Putamen (tissue), 1 donor: ENCODE measurements around the gene CAPNS2.

Experiments used
- DNase-seq: peaks from one replicate; pipeline ENCODE4 v3.0.0-alpha.2; 2016; ENCODE audit warnings: low spot score

The CAPNS2 gene

DNA sequence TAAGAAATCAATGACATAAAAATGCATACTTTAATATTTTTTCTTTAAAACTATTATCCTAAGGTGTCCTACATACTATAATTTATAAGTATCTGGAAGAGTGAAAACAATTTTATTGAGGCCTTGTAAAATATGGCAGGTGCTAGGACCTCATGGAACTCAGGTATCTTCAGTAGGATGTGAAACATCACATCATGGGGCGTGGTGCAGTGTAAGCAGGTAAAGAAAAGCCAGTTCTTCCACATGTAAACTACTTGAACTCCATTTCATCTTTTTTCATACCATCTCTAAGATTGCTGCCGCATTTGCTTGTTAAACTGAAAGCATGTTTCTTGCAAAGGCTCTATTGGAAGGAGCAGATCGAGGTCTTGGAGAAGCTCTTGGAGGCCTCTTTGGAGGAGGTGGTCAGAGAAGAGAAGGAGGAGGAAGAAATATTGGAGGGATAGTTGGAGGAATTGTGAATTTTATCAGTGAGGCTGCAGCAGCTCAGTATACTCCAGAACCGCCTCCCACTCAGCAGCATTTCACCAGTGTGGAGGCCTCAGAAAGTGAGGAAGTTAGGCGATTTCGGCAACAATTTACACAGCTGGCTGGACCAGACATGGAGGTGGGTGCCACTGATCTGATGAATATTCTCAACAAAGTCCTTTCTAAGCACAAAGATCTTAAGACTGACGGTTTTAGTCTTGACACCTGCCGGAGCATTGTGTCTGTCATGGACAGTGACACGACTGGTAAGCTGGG lies at the start of gene CAPNS2:
Gene CAPNS2, plus strand, starts transcription at position 253 of the 744 bp plus-strand sequence. Its CDS starts 73 bp downstream, at position 326.
- DNase-seq: no peak

DNA sequence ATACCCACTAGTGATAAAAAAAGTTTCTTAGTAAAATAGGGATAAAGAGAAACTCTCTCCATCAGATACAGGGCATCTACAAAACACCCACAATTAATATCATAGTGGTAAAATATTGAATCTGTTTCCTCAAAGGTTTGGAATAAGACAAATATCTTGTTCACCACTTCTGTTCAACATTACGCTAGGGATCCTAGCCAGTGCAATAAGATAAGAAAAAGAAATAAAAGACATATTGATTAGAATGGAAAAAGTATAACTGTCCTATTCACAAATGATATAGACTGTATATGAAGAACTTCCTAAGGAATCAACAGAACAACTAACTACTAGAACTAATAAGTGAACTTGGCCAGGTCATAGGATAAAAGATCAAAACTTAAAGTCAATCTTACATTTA lies 44.7 kb upstream of the CAPNS2 start:
- no peak for DNase-seq

DNA sequence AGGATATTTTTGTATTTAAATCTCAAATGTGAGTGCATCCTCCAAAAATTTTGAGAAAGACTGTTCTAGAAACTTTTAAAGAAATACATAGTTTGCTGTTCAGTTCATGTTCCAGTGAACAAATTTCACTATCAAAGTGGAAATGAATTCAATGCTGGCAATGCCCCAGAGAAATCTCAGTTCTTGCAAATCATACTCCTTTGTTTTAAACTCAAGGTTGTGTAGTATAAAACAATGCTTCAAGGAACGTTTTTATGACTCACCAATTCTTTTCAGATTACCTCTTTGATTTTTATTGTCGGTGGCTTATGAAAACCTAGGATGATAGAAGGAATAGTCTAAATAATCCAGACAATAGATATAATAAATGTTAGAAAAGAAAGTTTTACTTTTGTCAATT lies 40.0 kb upstream of the CAPNS2 start:
- DNase-seq: no peak

DNA sequence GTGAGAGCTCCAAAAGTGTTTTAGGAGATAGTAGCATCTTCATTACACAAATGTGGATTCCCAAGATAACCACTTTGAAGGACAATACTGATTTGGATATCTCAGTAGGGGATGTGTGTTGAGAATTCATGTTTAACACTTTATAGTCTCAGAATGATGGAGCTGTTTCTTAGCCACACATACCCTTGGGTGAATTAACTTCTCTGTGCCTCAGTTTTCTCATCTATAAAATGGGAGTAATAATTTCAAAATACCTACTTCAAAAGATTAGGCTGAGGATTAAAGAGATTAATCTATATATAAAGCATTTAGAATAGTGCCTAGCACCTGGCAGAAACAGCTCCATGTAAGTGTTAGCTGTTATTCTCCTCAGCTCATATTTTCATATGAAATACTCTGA lies 38.6 kb upstream of the CAPNS2 start:
- no peak for DNase-seq

DNA sequence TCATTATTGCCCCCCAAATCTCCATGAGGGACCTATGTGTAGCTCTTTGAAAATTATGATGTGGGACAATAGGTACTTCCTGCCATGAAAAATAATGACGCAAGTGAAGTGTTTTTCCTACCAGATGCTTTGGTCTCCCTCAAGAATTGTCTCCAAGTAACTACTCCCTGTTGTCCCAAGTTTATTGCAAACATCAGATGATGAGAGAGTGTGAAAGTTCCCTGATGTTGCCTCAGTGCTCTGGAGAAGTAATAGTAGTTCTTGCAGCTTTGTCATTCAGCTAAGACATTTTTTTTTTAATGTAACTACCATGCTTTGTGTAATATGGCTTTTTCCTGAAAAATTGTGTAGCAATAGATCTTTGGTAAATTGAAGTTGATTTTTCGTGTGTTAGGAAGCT lies 37.5 kb upstream of the CAPNS2 start:
- no peak for DNase-seq

DNA sequence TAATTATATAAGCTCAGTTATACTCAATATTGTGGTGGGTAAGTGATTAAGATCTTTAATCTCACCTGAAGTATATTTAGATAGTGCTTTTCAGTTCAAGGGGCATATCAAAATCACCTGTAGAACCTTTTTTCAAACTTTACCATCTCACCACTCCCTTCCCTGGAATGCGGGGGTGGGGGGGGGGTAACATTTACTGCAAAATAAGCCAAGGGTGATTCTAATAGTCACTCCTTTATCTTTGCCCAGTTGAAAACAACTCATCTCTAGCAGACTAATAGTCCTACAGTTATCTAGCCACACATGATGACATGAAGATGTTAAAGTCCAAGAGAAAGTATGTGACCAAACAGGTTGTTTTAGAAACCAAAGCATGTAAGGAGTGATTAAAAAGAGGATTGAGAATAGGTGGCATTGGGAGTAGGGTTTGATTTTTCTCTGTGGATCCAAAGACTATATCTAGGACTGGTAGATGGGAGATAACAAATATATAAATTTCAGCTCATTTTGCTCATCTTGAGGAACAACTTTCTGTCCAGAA lies 36.1 kb upstream of the CAPNS2 start:
- DNase-seq: no peak

DNA sequence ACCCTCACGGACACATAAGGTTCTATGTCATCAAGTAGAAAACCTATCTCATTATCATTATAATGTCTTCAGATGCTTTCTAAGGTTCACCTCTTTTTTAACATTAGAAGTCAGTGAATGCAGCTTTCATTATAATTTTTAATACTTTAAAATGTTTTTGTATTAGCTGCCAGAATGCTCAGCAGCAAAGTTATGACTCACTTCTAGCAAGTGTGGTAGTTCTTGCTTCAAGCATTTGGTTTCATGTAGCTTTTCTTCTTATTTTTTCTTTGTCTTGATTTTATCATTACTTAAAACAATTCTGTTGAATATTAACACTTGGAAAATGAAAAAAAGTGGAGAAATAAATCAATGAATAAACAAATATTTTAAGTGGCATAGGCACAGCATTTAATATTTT lies 34.3 kb upstream of the CAPNS2 start:
- DNase-seq: no peak

DNA sequence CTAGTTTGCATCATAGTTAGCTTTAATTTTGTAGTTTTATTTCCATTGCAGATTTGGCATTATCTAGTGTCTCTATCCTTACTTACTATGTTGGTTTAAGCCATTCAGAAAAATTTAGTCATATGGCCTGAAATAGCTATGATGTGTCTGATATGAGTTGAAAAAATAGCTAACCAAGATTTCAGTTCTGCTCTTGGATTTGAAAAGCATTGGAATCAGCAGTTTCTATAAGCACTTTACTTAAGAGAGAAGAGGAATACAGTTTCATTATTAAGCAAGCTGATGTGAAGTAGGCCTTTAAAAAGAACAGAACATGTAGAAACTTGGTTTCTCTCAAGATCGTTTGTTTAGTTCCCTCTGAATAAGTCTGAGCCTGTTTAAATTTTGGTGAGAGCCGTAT lies 31.7 kb upstream of the CAPNS2 start:
- peak; percentile 15 for DNase-seq

DNA sequence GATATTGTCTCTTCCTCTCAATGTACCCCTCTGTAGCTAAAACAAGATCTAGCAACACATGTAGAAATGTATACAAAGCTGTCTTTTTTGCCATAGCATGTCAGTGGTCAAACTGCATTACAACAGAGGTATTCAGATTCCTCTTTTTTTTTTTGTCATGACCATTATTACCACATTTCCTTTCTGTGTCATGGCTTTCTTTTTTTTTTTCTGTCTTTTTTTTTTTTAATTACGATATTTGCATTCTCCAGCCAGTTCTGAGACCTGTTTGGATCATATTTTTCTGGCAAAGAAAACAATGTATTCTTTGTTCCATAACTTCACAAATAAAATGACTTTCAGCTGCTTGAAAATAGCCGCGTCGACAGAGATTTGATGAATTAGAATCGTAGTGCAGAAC lies 27.4 kb upstream of the CAPNS2 start:
- DNase-seq: peak; percentile 3

DNA sequence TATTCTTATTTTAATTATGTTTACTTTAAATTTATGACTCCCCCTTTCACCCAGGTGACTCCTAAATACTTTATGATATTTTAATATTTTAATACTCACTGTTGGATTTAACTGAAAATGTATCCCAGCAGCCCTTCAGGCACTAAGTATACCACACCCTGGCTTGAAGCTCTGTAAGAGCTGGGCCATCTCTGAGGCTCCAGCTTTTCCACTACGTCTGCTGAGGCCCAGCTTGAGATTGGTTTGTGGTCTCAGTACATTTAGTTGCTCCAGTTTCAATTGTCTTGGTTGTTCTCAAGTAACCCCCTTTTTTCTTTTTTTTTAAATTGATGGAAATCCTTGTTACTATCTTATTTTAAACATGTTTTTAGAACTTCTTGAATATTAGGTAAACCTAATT lies 27.0 kb upstream of the CAPNS2 start:
- DNase-seq: peak; percentile 7

DNA sequence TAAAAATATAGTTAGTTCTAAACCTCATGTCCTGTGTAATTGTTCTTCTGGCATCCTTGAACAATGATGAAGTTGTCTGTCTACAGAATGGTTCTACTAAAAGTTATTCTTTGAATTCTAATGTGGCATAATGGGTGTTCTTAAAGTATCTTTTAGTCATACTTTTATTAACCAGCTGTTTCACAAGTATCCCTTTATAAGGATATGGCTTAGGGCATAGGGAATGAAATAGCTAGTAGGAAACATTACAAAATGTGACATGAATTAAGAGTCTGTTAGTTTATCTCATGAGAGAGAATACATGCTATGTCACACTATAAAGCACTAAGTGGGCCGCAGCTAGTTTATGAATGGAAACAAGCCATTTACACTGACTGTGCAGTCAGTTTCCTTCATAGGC lies 26.3 kb upstream of the CAPNS2 start:
- no peak for DNase-seq

DNA sequence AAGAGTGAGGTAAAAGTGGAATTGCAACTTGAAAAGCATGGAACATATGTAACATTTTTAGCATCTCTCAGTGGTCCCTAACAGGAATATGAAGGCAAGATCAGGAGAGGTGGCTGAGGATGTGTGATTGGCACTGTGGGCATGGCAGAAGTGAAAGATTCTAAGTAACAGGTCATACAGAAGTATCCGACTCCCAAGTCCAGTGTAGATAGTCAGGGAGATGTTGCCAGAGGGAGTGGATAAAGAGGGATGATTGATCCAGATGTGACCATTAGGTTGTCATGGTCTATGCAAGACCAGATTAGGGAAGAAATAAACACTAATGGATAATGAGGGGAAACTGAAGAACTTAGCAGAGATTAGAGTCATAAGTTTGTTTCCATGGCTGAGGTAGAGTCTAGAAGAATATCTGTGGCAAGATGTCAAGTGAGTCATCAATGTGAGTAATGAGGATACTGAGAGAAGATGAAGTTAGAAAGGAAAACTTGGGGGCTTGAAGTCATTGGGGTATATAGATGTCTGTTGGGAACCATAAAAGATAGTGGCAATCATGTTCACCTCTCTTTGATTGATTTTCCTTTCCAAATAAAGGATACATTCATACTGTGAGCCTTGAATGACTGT lies 23.9 kb upstream of the CAPNS2 start:
- DNase-seq: no peak

DNA sequence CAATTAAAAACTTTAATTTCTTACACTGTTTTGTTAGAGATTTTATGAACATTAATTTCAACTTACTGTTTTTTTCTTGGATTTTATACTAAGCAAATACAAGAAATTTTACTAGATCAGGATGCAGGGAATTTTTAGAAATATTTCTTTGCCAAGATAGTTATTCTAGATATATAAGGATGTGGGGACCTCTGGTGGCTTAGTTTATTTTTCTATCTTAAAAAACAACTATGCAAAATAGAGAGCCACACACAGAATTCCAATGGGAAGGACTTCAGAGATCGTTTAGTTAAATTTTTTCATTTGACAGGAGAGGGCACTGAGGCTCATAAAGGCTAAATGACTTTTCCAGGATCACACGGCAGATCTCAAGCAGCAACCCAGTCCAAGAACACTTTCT lies 23.0 kb upstream of the CAPNS2 start:
- DNase-seq: peak; percentile 39

DNA sequence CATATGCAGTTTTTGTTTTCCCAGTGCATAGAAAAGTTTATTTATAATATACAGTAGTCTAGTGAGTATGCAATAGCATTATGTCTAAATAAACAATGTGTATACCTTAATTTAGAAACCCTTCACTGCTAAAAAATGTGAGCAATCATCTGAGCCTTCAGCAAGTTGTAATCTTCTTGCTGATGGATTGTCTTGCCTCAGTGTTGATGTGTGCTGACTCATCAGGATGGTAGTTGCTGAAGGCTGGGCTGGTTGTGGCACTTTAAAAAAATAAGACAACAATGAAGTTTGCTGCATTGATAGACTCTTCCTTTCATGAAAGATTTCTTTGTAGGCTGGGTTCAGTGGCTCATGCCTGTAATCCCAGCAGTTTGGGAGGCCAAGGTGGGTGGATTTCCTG lies 13.9 kb upstream of the CAPNS2 start:
- DNase-seq: no peak

DNA sequence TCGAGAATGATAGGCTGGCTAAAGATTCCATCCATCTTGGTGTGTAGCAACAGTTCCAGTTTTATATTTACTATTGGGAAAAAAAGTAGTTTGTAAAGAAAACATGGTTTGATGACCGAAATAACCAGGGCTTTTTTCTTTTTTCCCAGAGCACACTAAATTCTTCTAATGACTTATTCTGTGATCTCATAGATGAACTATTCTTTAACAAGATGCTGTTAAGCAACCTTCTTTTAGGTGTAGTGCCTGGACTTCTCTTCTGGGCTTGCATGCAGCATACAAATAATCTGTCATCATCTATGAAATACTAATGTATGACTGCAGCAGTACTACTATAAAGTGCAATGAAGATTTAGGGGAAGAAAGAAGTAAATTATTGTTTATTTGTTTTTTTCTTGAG lies 11.0 kb upstream of the CAPNS2 start:
- no peak for DNase-seq

DNA sequence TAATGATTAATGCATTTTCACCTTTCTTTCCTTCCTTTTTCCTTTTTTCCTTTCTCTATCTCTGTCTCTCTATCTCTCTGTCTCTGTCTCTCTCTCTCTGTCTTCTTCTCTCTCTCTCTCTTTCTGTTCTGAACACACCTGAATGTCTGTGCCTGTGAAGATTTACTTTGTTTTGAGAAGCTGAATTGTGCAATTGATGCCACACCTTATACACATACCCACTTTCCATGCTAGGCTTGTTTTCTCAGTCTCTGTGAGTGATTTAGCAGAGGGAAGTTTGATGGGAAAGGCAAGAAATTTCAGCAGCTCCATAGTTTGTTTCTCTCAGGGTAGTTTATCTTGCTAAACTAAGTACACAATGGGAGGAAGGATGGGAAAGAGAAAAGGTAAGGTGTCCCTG lies 9.3 kb upstream of the CAPNS2 start:
- DNase-seq: no peak

DNA sequence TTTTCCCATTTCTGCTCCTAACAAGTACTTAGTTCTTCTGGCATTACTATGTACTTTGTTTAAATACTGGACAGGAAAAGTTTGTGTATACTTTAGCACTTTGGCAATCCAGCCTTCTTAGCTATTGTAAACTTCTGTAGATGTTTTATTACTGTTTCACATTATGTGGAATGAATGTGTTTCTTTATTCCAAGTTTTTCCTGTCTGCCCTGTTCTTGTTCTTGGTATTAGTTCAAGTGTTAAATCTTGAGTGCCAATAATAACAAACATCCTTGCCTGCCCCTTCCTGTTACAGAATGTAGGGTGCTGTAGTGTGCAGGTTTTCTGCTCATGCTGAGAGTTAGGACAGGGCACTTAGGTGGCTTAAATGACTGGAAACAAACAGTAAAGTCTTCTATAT lies 7.3 kb upstream of the CAPNS2 start:
- DNase-seq: no peak

DNA sequence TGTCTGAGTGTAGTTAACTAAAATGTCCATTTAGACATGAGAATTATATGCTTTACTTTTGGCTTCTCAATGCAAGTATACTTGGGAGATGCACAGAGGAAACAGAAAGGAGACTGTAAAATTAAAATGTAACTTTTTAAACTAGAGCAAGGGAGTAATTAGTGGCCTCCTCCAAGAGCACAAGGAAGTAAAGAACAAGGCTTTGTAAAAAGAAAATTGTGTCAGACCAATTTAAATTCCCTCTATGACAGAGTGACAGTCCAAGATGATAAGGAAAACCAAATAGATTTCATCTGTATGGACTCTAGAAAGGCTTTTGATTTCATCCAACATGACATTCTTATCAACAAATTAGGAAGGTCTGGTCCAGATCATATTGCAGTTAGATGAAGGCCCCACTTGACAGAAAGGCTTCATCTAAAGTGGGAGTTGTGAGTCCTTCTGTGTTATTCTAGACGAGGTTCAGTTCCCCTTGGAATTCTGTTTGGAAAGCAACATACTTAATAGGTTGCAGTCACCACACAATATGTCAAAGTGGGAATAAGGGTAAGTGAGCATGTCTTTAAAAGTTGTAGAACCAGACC lies 6.5 kb upstream of the CAPNS2 start:
- no peak for DNase-seq

DNA sequence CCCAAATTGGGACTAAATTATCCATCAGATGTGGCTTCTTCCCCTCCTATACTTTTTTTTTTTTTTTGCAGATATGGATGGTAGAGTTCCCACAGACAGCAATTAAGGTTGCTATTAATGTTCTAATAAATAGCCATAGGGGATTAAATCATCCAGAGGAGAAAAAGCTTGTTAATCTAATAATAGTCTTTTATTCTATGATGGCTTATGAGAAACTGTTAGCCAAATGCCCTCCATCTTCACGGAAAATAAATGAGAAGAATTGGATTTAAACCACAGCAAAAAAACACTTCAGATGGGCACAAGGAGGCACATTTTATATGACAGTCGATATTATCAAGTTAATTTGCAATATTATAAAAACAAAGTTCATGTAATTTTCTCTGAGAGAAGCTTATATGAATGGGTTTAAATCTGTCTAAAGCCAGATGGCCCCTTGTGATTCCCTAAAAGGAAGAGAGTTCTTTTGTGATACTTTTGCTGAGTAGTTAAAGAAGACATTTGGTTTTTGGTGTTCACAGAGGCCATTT lies 5.1 kb upstream of the CAPNS2 start:
- DNase-seq: no peak

DNA sequence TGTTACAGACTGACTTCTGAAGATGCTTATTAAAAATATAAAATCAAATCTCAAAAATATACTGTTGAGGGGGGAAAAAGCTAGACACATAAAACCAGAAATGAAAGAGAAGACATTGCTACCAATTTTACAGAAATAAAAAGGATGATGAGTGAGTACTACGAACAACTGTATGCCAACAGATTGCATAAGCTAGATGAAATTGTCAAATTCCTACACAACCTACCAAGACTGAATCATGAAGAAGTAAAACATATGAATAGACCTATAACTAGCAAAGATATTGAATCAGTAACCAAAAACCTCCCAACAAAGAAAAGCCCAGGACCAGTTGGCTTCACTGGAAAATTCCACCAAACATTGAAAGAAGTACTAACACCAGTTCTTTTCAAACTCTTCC lies 3.5 kb upstream of the CAPNS2 start:
- DNase-seq: no peak

DNA sequence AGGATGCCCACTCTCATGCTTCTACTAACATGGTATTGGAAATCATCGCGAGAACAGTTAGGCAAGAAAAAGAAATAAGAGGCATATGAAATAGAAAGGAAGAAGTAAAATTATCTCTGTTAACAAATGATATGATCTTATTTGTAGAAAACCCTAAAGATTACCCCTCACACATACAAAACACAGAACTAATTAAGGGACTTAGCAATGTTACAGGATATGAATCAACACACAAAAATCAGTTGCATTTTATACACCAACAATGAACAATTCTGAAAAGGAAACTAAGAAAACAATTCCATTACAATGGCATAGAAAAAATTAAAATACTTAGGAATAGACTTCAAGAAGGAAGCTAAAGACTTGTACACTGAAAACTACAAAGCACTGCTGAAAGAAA lies 2.7 kb upstream of the CAPNS2 start:
- DNase-seq: no peak

DNA sequence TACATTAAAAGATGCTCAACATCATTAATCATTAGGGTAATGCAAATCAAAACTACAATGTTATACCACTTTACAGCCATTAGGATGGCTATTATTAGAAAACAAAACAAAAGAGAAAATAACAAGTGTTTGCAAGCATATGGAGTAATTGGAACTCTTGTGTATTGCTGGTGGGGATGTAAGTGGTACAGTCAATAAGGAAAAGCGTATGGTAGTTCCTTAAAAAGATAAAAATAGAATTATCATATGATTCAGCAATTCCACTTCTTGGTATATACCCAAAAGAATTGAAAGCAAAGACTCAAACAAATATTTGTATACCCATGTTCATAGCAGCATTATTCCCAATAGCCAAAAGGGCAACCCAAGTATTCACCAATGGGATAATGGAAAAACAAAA lies 1.4 kb upstream of the CAPNS2 start:
- no peak for DNase-seq

DNA sequence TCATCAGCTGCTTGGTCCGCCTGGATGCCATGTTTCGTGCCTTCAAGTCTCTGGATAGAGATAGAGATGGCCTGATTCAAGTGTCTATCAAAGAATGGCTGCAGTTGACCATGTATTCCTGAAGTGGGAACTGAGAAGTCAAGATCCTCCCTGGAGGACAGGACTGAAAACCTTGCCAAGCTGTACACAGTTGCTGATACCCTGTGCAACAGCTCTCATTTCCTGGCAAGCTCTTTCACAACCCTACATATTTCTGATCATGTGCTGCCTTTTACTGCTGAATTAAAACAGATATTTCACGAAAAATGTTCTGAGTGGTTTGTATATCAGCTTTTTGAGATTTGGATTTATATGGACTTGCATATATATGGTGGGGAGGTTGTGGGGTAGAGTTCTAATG lies 898 bp downstream of the CAPNS2 start:
- DNase-seq: no peak
